Measurements from ENCODE around the gene PAPOLA. TPM values are rescaled to one million over a fixed set of nuclear protein-coding genes. Genes with fewer than 3 reads are reported as not detected.

Gene PAPOLA
- total and polyA plus RNA-seq, 2 donors (not counting 1 experiment from before 2014, with no cell fraction given) = 104 to 324 TPM

GRCh38 chr14:96497586-96497985, 4.6 kb upstream of the PAPOLA start:
- H2AFZ ChIP-seq (ENCODE audit: insufficient read depth, low read depth, low read length, poor library complexity, severe bottlenecking) = no peak overlapping the region
- Mint-ChIP-seq H3K27ac (peak overlapping the region; percentile 4), H3K27me3 (no peaks in the 10 kb centered on the region), H3K9me3 (ENCODE audit: insufficient read depth) (peaks cover 2% of the 10 kb centered on the region), H3K4me3 (peak overlapping the region; percentile 68), H3K4me1 (peaks cover 64% of the 10 kb centered on the region)
- ChIA-PET CTCF (interaction anchor here (0.8 kb wide), 1 partner anchor 9 kb away, joined by 3 read pairs; no protein-coding TSS in a partner anchor), POLR2A (no interaction called here)
- H3K79me2 ChIP-seq (ENCODE audit: control insufficient read depth, insufficient read depth, low read length) = peaks cover 28% of the 10 kb centered on the region
- H3K9me3 ChIP-seq (ENCODE audit: control extremely low read depth in 1 of 3, control insufficient read depth in 2 of 3, insufficient read depth in 1 of 3, low read length in 2 of 3) = no peaks in the 10 kb centered on the region
- no peak for ATAC-seq (ENCODE audit: low read depth)
- intact Hi-C loops (cut with micrococcal nuclease) = loop anchor here (10.0 kb wide), 1 partner anchor 1353 kb away; no protein-coding TSS in a partner anchor
- H3K27me3 ChIP-seq (replicated peaks in 1 of 4; ENCODE audit: control extremely low read depth in 1 of 4, control insufficient read depth in 3 of 4, insufficient read depth in 4 of 4, low read length in 3 of 4) = no peaks in the 10 kb centered on the region
- DNase-seq = no peak
- no peaks in the 10 kb centered on the region for H4K20me1 ChIP-seq (ENCODE audit: control insufficient read depth, insufficient read depth, low read length, poor library complexity, severe bottlenecking)
- H3K9ac ChIP-seq (ENCODE audit: low read length) = no peak overlapping the region
- TF ChIP-seq EZH2 (IDR thresholded peaks at IDR 0.05; ENCODE audit: borderline replicate concordance, insufficient read depth, low read depth, low read length, poor library complexity, severe bottlenecking) (no peak), CTCF (IDR thresholded peaks at IDR 0.05) (no peak)
- H3K27ac ChIP-seq (ENCODE audit: low read length in 2 of 2) = peak overlapping the region in 1 of 2 donors; percentile 43
- H3K4me3 ChIP-seq (ENCODE audit: control extremely low read depth in 1 of 5, extremely low read depth in 1 of 5, insufficient read depth in 1 of 5, low read depth in 2 of 5, low read length in 4 of 5) = no peak overlapping the region
- H3K4me2 ChIP-seq (replicated peaks; ENCODE audit: low read depth, low read length, poor library complexity, severe bottlenecking) = peak overlapping the region; percentile 51
- WGBS (ENCODE audit: insufficient coverage) = no CpG with 5 or more reads among the region's 3 CpGs
- peaks cover 38 to 54% of the 10 kb centered on the region in 2 donors for H3K4me1 ChIP-seq (ENCODE audit: control insufficient read depth in 2 of 2, insufficient read depth in 2 of 2, low read length in 2 of 2)
- no peaks in the 10 kb centered on the region for H3K36me3 ChIP-seq (replicated peaks in 1 of 2; ENCODE audit: control extremely low read depth in 1 of 2, control insufficient read depth in 1 of 2, extremely low read depth in 1 of 2, insufficient read depth in 2 of 2, low read length in 1 of 2)

GRCh38 chr14:96501217-96501739, 904 bp upstream of the PAPOLA start:
- no peak for TF ChIP-seq EZH2 (IDR thresholded peaks at IDR 0.05; ENCODE audit: borderline replicate concordance, insufficient read depth, low read depth, low read length, poor library complexity, severe bottlenecking)
- TF ChIP-seq CTCF (IDR thresholded peaks at IDR 0.05) = no peak
- DNase-seq (no peak), ATAC-seq (ENCODE audit: low read depth) (no peak)
- Histone ChIP-seq H3K79me2 (ENCODE audit: control insufficient read depth, insufficient read depth, low read length) (peaks cover 61% of the 10 kb centered on the region), H3K9me3 (ENCODE audit: control extremely low read depth in 1 of 3, control insufficient read depth in 2 of 3, insufficient read depth in 1 of 3, low read length in 2 of 3) (no peaks in the 10 kb centered on the region), H3K4me1 (ENCODE audit: control insufficient read depth in 2 of 2, insufficient read depth in 2 of 2, low read length in 2 of 2) (peaks cover 48 to 57% of the 10 kb centered on the region in 2 donors), H3K9ac (ENCODE audit: low read length) (peak overlapping the region; percentile 86), H2AFZ (ENCODE audit: insufficient read depth, low read depth, low read length, poor library complexity, severe bottlenecking) (peak overlapping the region; percentile 98), H3K27ac (ENCODE audit: low read length in 2 of 2) (peak overlapping the region; percentile 94 to 98), H3K27me3 (replicated peaks in 1 of 4; ENCODE audit: control extremely low read depth in 1 of 4, control insufficient read depth in 3 of 4, insufficient read depth in 4 of 4, low read length in 3 of 4) (no peaks in the 10 kb centered on the region), H3K36me3 (replicated peaks in 1 of 2; ENCODE audit: control extremely low read depth in 1 of 2, control insufficient read depth in 1 of 2, extremely low read depth in 1 of 2, insufficient read depth in 2 of 2, low read length in 1 of 2) (no peaks in the 10 kb centered on the region), H3K4me3 (ENCODE audit: control extremely low read depth in 1 of 5, extremely low read depth in 1 of 5, insufficient read depth in 1 of 5, low read depth in 2 of 5, low read length in 4 of 5) (peak overlapping the region; percentile 80 to 94 (median 88)), H4K20me1 (ENCODE audit: control insufficient read depth, insufficient read depth, low read length, poor library complexity, severe bottlenecking) (peaks cover 19% of the 10 kb centered on the region), H3K4me2 (replicated peaks; ENCODE audit: low read depth, low read length, poor library complexity, severe bottlenecking) (peak overlapping the region; percentile 84)
- WGBS (ENCODE audit: insufficient coverage) = 7% methylated on average over 4 of the region's 15 CpGs
- intact Hi-C loops (cut with micrococcal nuclease) = loop anchor here (5.0 kb wide), 1 partner anchor 296 kb away; the partner anchor contains the start of gene VRK1
- ChIA-PET CTCF (no interaction called here), POLR2A (no interaction called here)
- Mint-ChIP-seq H3K4me1 (peaks cover 66% of the 10 kb centered on the region), H3K9me3 (ENCODE audit: insufficient read depth) (no peaks in the 10 kb centered on the region), H3K27me3 (no peaks in the 10 kb centered on the region), H3K4me3 (peak overlapping the region; percentile 100), H3K27ac (peak overlapping the region; percentile 99)
